HK-2 (cell line): ENCODE measurements around the gene DDC.
"Not testable (repeated sequence)": the region's sequence is repeated elsewhere in the genome, so short reads cannot be mapped to it uniquely, and the experiment has no call there.

Source experiments
- DNase-seq: peaks from one replicate; pipeline ENCODE4 v3.0.0-alpha.2; 2018; ENCODE audit not compliant: unreplicated experiment

The DDC gene

DNA sequence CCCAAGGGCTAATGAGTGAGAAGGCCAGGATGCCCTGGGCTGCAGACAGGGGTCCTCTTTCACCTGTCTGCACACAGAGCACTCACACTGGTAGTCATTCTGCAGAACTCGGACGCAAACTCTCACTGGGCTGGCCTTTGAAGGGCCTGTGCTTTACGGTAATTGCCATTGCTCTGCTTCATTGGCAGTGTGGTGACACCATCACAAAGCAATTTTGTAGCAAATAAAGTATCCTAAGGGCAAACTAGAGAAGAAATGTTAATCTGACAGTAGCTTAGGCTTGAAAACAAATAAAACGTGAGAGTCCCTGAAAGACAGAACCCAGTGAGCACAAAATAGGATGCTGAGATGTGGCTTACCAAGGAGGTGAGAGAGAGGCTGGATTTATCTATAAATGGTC lies 84.4 kb downstream of the DDC start:
- no peak for DNase-seq

DNA sequence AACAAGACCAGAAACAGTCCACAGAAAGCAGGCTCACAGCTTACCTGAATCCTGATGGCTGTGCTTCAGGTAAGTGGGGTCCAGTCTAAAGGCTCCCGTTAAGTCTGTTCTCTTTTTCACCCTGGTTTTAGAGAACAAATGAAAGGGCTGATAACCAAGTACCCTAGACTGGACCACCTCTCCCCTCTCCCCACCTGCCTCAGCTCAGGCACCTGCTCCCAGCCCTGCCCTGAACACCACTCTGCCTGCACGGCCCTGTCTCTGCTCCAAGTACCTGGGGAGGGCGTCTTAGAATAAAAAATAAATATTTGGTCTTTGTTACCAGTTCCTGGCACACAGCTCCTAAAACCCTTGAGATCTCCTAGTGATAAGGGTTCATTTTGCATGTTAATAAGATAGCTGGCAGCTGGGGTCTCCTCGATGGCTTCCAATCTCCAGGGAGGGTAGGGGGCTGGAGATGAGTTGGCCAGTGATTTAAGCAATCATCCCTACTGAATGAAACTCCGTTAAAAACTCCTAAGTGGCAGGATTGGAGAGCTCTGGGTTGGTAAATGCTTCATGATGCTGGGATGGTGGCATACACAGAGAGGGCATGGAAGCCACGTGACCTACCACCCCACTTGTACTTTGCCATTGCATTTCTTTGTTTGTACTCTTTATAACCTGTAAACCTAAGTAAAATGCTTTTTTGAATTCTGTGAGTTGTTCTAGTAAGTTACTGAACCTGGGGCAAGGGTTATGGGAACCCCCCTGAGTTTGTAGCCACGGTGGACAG lies 85.3 kb downstream of the DDC start:
- DNase-seq = no peak

DNA sequence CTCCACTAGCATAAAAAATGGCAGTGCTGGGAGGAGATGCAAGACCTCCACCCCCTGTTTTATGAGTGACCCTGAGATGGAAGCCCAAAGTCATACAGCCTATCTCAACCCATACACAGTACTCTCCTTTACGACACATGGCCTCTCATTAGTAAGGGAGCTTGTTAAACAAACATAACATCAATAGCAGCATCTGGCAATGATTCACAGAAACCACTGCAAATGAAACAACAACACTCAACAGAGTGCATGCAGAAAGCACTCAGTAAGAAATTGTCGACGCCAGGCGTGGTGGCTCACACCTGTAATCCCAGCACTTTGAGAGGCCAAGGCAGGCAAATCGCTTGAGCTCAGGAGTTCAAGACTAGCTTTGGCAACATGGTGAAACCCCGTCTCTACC lies 87.6 kb downstream of the DDC start:
- DNase-seq = no peak

DNA sequence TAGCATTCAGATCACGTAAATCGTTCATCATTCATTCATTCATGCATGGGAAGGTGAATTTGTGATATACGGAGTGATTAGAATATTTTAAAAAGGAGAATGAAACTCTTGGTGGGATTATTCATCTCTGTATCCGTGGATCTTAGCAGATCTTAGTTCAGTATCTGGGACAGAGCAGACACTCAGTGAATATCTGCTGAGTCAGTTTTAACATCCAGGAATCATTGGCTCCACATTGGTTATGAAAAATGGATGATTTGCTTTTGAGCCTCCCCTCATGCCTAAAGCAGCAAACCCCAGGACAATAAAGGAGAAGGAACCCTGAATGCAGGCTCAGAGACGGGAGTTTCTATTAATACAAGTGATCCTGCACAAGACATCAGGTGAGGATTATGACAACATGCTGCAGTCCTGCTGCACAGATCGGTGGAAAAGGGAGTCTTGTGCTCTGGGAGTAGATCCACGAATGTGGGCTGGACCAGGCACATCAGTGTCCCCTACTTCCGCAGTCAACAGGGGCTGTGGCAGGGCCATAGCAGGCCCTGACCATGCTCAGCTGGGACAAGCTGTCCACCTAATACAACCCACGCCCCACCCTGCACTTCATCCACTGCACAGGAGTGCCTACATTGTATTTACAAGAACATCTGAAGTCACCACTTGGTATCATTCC lies 88.1 kb downstream of the DDC start:
- DNase-seq = no peak

DNA sequence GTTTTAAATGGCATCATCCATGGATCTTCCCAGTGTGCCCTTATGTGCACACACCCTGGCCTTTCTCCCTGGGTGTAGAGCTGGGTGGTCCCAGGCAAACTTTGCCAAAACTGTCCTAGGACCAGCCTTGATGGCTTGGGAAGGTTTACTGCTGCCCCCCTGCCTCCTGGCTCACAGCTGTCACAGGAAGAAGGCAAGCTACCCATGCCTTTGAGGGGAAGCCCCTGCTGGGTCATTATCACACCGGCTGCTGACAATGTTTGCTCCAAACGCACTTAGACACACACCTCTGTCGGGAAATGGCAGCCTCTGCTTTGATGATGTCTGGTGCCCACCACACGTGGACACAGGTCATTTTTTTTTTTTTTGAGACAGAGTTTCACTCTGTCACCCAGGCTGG lies 89.9 kb downstream of the DDC start:
- no peak for DNase-seq

DNA sequence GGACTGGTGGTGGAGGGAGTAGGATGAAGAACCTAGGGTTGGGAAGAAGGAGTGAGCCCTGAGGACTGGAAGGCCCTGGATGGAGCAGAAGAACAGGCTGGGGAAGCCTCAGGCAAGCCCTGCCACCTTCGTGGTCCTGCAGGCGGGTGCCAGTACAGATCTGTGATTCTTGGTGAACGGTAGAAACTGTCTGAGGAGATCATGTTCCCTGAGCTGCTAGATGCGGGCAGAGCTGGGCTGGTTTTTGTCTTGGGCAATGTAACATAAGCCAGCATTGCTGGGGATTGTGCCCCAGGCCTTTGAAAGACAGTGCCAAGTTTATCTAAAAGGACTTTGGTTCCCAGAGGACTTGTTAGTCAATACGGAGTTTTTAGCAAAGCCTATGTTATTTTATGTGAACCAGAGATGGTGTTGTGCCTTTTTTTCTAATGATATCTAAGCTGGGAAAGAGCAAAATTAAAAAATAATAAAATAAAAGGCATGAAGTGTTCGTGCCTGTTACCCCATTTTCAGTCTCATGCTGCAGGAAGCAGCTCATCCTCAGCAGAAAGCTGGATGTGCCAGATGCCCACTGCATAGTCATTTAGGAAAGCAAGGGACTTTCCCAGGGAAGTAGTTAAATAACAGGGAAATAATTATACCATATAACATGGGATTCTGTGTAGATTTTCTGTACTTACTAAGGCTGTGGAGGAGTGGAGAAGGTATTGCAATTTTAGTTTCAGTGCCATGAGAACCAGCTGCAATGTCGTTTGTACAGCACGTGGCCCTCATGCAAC lies 90.6 kb downstream of the DDC start:
- no peak for DNase-seq

DNA sequence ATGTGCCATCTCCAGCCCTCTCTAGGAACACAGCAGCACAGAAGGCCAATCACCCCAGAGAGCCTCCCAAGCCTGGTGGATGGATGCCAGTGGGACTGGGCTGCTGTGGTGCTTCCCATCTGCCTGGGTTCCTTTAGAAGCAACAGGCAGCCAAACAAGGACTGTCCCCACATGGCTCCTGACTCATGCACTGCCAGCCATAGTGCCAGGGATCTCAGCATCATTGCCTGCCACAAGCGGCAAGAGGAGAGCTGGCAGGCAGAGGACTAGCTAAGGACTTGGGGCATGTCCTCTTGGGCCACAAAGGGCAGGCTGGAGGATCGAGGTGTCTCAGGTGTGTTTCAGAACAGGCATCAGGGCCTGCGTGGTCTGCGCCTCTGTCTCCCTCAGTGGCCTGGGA lies 91.7 kb downstream of the DDC start:
- DNase-seq = no peak

DNA sequence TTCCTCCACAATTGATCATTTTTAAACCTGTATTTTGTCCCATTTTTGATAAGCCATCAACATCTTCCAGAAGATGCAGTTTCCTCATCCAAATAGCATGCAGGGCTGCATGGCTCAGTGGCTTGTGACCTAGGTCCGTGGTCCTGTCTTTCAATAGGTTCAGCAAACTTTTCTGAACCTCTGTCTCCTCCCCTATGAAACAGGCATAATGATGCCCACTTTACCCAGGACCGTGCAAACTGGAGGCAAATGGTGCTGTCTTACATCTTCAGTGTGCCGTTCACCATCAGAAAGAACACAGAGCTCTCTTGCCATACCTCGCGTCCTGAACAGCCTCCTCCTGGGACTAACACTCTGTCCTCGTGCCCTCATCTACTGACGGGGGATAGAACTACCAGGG lies 92.8 kb downstream of the DDC start:
- no peak for DNase-seq

DNA sequence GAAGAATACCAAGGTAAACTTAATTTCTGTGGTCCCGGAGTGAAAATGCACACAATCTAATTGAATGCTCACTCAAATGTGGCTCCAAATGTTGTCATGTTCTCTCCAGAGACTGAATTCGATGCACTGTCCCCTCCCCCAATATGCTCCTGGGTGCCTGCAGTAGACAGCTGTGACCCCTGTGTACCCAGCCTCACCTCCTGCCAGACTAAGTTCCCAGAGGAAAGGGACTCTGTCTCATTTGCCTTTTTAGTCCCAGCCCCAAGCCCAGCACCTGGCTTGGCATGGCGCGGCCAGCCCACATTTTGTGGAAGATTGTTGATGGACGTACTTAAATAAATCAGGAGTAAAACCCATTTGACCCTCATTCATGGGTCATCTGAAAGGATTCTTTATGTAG lies 93.2 kb downstream of the DDC start:
- DNase-seq = no peak

DNA sequence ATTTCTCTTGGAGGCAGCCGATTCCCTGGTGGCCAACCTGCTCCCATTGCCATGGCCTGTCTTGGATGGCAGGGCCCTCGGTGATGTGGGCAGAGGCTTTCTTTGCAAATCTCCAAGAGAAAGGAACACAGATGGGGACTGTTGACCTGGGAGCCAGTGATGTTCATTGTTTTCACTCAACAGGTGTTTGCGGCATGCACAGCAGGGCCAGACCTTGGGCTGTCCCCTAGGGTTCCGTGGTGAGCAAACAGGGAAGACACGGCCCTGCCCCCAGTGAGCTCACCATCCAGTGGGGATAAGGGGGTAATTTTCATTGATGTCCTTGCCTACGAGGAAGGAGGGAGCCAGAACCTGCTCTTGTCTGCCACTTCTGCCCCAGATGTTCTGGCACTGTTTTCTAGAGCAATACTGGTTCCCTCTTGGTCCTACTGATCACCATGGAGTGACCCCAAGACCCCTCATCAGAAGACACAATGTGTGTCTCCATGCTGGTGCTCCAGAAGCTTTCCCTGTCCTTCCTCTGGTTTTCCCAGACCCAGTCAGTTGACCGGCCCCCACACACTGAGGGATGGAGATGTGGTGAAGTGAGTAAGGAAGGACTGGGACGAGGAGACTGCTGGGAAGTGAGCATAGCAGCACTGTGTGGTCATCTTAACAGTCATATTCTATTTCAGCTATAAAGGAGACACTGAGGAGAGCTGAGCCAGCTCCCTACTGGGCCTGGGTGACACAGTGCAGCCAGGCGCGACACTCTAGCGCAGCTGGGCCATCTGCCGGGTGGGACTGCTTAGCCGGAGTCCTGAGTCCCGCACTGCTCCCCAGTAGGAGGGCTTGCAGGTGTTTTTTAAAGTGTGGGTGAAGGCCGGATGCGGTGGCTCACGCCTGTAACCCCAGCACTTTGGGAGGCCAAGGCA lies 94.7 kb downstream of the DDC start:
- DNase-seq = no peak

DNA sequence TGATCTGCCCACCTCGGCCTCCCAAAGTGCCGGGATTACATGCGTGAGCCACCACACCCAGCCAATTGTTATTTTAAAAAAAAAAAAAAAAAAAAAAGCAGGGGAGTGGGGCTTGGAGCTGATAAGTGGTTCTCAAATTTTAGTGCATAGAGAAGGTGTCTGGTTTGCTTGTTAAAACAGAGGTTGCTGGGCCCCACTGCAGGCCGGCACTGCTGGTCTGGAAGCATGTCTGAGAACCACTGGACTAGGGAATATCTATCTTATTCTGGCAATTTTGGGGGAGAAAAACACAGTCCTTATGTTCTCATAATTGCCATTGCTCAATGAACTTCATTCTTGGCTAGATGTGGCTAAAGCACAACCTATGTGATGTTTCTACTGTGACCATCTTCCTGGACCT lies 96.0 kb downstream of the DDC start:
- DNase-seq = no peak

DNA sequence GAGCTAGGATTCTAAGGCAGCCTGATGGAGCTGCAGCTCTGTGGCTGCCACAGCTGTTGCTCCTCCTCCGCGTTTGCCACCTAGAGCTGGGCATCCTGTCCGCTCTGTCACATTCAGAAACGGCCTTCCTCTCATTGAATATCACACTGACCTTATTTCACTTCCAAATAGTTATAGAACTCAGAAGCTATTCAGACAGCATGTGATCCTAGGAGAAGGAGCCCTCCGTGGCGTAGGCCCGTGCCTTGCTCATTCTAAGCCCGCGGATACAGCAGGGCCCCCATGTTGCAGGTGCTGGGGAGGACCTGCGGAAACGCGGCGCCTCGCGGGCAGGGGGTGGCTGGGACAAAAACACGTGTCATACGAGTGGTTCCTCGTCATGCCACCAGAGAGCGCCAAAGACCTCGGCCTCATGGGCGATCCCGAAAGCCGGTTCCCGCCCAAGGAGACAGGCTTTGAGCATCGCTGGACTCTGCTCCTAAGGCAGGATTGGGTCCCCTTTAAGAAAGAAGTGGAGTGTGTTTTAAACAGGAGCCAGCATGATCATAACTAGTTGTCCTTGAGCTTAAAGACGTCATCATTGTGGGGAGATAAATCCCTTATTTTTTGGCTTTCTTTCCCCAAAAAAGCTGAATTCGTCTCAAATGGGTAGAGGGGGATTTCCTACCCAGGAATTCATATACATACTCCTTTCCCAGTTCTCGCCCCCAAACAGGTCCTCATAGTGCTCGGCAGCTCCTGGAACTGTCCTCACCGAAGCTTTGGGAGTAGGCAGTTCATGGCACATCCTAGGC lies 97.2 kb downstream of the DDC start:
- DNase-seq = peak; percentile 76

DNA sequence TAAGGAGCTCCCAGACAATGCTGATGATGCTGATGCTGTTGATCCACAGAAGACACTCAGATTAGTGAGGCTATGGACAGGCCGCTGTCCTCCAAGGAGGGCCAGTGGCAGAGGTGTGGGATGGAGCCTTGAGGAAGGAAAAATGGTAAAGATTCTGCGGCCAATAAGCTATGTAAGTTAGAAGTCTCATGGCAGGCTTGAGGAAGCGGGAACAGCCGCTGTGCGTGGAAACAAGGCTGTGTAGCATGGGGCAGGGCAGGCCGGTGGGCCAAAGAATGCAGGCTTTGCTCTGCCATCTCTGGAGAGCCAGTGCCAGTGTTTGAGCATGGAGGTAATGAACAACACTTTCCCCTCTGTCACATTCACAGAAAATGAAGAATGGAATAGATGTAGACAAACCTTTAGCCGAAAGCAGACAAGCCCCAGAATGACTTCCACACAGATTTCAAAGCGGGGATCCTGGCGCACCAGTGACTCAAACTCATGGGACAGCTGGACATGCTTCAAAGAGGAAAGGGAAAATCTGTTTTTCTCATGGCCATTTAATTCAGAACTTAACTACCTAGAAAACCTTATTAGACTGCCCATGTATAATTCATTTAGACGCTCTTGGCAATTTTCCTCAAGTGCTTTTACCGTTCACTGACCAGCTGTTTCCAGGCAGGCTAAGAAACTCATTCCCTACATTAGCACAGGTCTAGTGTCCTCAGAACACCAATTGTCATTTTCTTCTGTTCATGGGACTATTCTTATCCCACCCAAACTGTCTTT lies 98.2 kb downstream of the DDC start:
- DNase-seq = no peak

DNA sequence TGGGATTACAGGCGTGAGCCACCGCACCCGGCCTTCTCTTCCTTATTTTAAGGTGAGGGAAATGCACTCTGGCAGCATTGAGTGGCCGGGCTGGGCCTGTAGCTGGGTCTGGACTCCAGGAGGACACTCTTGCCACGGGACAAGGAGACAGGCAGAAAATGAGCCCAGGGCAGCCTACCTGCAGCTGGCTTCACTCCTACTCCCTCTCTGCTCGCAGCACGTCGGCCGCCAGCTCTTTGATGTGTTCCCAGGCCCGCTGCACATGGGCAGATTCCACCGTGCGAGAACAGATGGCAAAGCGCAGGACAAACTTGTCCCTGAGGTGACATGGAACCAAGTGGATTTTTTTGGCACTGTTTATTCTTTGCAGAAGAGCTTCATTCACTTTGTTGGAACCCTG lies 102.2 kb downstream of the DDC start:
- no peak for DNase-seq

DNA sequence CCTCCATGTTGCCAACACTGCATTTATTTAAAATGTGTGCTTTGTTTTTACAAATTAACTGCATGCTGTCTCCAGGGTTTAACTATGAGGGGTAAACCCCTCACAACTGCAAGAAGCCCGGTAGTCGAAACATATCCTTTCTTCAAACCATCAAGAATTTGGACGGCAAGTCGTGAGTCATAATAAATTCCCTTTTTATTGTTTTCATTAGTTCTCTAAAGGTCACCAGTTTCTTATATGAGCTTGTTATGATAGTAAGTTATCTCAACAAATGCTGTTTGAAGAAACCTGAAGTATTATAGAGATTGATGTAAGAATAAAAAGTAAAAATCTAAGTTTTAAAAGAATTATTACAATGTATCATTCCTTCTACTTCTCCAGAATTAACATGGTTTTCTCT lies 102.8 kb downstream of the DDC start:
- no peak for DNase-seq

DNA sequence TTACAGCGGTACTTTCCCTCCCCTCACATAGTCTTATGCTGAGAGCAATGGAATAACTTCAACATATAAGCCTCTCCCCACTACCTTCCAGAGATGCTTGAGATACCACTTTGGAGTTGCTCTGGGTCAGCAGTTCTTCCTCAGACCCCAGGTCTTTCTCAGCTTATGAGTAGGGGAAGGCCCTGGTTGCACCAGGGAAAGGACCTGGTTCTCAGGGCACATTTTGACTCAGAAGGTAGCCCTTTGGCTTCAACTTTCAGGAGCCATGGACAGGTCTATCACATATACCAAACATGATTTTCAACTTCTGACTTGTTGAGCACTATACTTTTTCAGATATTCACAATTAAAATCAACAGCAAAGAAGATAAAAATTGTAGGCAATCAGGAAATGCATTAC lies 103.5 kb downstream of the DDC start:
- DNase-seq = no peak

DNA sequence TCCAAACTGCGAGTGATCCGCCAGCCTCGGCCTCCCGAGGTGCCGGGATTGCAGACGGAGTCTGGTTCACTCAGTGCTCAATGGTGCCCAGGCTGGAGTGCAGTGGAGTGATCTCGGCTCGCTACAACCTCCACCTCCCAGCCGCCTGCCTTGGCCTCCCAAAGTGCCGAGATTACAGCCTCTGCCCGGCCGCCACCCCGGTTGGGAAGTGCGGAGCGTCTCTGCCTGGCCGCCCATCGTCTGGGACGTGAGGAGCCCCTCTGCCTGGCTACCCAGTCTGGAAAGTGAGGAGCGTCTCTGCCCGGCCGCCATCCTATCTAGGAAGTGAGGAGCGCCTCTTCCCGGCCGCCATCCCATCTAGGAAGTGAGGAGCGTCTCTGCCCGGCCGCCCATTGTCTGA lies 106.0 kb downstream of the DDC start:
- DNase-seq = not testable (repeated sequence)

DNA sequence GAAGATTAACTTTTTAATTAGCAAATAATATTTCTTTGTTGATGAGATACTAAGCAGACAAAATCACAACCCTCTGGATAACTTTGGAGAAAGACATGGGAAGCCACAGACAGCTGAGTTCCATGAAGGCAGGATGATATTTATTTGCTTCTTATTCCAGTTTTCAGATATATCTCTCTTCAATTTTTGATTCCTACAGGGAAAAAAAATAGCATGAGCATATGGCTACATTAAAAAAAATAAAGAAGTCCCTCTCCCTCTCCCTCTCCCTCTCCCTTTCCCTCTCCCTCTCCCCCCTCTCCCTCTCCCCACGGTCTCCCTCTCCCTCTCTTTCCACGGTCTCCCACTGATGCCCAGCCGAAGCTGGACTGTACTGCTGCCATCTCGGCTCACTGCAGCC lies 106.6 kb downstream of the DDC start:
- DNase-seq = not testable (repeated sequence)

DNA sequence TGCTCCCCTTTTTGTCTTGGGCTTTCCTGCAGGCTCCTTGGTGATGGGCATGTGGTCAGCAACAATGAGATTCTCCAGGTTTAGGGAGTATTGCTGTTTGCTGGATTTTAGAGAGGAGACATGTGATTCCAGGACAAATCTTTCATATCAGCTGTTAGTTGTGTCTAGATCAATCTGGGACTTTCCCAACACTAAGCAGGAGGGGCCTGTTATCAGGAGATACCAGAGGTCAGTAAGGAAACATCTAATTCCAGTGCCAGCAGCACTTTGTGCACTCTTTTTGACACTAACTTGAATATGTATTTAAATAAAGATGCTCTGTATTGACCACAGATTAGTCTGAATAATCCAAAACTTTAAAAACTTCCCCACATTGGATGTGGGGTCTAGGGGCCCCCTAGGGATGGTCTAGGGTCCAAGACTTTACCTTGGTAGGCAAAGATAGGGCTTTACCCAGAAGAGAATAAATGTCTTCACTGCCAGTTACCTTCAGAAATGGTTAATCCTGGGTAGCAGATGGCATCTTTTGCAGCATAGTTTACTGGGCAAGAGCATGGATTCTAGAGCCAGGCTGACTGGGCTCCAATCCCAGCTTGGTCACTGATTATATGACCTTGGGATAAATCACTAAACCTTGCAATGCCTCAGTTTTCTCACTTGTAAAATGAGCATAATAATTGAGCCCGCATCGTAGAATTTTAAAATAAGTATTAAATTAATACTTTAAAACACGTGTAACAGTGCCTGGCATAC lies 108.7 kb downstream of the DDC start:
- no peak for DNase-seq

DNA sequence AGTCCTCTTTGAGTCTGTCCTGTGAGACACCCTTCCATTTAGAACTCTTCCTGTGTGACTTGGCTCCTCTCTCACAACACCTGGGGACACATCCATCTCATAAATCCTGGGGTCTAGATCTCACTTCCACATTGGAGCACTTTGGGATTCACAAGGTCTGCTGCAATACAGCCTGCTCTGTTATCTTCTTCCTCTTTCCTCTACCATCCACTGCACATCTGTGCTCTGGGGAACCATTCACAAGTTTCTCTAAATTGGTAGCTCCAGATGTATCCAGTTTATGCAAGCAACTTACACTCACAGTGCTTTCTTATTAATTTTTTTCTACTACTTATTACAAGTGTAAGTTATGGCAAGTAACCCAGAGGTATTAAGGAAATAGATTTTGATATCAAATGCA lies 109.5 kb downstream of the DDC start:
- DNase-seq = no peak
